GM12801 (cell line): ENCODE data around the gene DAP.

ENCODE experiments used
- TF ChIP-seq, protein P1 (sequence below): IDR thresholded peaks from one replicate; pipeline ENCODE4 v1.5.1; 2011; ENCODE audit warnings: control low read depth; ENCODE audit not compliant: insufficient read length; ENCODE audit errors: extremely low read depth

Gene DAP, protein sequence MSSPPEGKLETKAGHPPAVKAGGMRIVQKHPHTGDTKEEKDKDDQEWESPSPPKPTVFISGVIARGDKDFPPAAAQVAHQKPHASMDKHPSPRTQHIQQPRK

DNA sequence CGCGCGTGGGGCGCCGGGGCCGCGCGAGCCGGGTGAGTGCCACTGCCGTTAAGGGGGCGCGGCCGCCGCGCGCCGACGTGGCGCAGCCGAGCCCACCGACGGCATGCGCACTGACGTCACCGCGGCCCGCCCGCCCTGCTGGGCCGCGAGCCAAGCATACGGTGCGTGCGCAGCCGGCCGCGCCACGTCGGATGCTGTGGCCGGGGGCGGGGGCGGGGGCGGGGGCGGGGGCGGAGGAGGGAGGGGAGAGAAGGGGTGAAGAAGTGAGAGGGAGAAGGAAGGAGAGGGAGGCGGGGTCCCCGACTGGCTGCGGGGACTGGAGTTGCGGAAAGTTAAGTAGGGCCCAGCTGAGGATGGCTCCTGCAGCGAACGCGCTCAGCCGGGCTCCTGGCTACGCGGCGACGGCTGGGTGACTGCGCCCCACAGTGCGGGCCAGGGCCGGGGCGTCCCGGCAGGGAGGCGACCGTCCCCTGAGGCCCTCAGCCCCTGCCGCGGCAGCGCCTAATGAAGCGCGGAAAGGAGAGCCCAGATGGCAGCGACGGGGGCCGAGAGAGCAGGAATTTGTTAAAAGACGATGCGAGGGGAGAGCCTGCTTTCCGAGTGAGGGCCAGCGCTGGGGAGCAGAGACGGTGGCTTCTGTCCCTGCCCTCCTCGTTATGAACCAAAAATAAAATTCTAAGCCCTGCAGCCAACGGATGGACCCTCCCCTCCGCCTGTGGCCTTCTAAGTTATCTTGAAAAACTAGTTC is at the start of gene DAP:
DAP (minus strand) TSS at position 50 of the 748 bp plus-strand sequence. CDS start 166 bp downstream, outside the sequence.
- TF ChIP-seq, protein P1, sequence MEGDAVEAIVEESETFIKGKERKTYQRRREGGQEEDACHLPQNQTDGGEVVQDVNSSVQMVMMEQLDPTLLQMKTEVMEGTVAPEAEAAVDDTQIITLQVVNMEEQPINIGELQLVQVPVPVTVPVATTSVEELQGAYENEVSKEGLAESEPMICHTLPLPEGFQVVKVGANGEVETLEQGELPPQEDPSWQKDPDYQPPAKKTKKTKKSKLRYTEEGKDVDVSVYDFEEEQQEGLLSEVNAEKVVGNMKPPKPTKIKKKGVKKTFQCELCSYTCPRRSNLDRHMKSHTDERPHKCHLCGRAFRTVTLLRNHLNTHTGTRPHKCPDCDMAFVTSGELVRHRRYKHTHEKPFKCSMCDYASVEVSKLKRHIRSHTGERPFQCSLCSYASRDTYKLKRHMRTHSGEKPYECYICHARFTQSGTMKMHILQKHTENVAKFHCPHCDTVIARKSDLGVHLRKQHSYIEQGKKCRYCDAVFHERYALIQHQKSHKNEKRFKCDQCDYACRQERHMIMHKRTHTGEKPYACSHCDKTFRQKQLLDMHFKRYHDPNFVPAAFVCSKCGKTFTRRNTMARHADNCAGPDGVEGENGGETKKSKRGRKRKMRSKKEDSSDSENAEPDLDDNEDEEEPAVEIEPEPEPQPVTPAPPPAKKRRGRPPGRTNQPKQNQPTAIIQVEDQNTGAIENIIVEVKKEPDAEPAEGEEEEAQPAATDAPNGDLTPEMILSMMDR, result no peak

- TF ChIP-seq, protein P1, result no peak
These were observed 47.6 kb upstream of the DAP start for GRCh38 chr5:10808347-10809226.

GRCh38 chr5:10801931-10802666 is 41.1 kb upstream of the DAP start:
- TF ChIP-seq, protein P1, result no peak

DNA sequence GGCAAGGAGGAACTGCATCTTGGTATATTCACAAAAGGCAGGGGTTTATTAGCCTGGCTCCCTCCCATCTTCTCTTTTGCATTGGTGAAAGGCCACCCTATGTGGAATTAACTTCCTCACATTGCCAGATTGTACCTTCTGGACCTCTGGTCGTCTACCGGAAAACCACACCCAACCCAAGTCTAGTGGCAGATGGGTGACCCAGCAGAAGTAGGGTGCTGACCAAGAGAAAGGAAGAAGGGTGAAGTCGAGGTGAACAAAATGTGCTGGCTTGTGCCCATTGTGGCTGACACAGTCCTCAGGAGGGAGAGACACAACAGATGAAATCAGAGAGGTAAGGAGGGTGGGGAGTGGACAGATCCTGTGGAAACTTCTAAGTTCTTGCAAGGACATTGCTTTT is 39.8 kb upstream of the DAP start:
- TF ChIP-seq, protein P1, result no peak

DNA sequence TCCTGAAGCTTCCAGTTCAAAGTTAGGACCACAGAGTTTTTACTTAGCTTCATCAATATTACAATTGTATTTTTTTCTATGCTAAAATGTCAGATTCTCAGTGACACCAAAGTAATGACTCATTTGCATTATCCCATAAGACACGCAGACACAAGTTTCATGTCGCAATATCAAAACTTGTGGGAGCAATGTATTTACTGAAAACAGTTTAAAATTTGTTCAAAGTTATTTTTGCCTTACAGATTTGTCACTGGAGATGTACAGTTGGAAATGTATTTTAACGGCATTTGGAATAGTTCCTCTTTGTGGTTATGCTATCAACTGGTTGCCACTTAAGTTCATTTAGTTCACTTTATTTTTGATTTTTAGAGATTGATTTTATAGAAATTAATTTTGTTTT is 36.2 kb upstream of the DAP start:
- TF ChIP-seq, protein P1, result no peak

DNA sequence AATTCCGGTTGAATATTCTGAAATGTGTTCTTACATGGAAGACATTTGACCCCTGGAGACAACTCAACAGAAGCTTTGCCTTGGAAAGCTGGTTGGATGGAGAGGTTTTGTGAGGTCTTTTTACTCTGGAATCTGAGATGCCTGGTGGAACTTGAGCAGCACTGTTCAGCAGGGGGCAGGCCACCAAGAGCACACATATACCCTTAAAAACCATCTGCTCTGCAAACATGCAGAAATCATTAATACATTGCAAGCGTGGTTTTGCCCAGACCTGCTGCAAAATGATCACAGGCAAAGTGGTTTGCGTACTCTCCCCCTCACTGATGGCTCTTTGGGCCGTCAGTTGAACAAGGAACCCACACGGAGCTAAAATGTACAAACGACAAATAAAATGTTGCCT is 32.8 kb upstream of the DAP start:
- TF ChIP-seq, protein P1, result no peak

DNA sequence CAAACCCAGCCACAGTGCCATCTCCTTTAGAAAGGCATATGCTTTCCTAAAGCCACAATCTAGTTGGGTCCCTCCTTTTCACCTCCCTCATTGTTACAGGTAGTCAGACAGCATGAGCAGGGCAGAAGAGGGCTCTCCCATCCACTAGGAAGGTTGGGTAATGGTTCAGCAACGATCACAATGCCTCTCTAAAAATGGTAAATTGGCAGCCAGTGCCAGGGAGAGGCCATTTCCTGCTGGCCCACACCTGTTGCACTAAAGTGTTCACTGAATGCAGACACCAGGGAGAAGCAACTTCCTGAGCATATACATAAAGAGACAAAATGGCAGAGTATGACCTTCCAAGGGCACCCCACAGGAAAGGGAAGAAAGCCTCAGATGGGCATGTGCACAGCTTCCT is 31.3 kb upstream of the DAP start:
- TF ChIP-seq, protein P1, result no peak
